Eye (tissue), 1 donor: ENCODE data around the gene PNPLA7.
"Not testable (repeated sequence)": the region's sequence is repeated elsewhere in the genome, so short reads cannot be mapped to it uniquely, and the experiment has no call there.

Source experiments
- DNase-seq: peaks from one replicate; pipeline ENCODE4 v3.0.0-alpha.2; 2015

Gene PNPLA7

GRCh38 chr9:137574192-137574591, 24.0 kb upstream of the PNPLA7 start:
- no peak for DNase-seq

- DNase-seq = no peak
These were observed 20.4 kb upstream of the PNPLA7 start for GRCh38 chr9:137570566-137570965.

GRCh38 chr9:137569609-137570203, 19.5 kb upstream of the PNPLA7 start:
- DNase-seq = no peak

- not testable (repeated sequence) for DNase-seq
These were observed 18.2 kb upstream of the PNPLA7 start for GRCh38 chr9:137568445-137568844.

GRCh38 chr9:137564817-137565411, 14.7 kb upstream of the PNPLA7 start:
- no peak for DNase-seq

GRCh38 chr9:137564134-137564533, 13.9 kb upstream of the PNPLA7 start:
- DNase-seq = no peak

- no peak for DNase-seq
These were observed 7.9 kb upstream of the PNPLA7 start for GRCh38 chr9:137558127-137558526.

GRCh38 chr9:137556069-137556838, 6.1 kb upstream of the PNPLA7 start:
- no peak for DNase-seq

- no peak for DNase-seq
These were observed 5.0 kb upstream of the PNPLA7 start for GRCh38 chr9:137555179-137555578.

- DNase-seq = no peak
These were observed 4.1 kb upstream of the PNPLA7 start for GRCh38 chr9:137554349-137554748.

- DNase-seq = not testable (repeated sequence)
These were observed 3.5 kb upstream of the PNPLA7 start for GRCh38 chr9:137553654-137554053.

GRCh38 chr9:137552022-137552768, 2.0 kb upstream of the PNPLA7 start:
- no peak for DNase-seq

GRCh38 chr9:137551264-137552021, 1.2 kb upstream of the PNPLA7 start, which contains the start of gene MRPL41:
Gene MRPL41 (plus strand): TSS chr9:137551879. CDS start chr9:137552082, 203 bp downstream.
- peak; percentile 93 for DNase-seq

GRCh38 chr9:137550958-137551263, 709 bp upstream of the PNPLA7 start:
- DNase-seq = not testable (repeated sequence)

- no peak for DNase-seq
These were observed 2.3 kb downstream of the PNPLA7 start for GRCh38 chr9:137547687-137548543.

GRCh38 chr9:137545123-137545522, 5.1 kb downstream of the PNPLA7 start:
- DNase-seq = no peak

GRCh38 chr9:137544176-137544760, 5.9 kb downstream of the PNPLA7 start:
- DNase-seq = no peak

GRCh38 chr9:137543237-137543963, 6.8 kb downstream of the PNPLA7 start:
- no peak for DNase-seq

GRCh38 chr9:137542486-137542885, 7.7 kb downstream of the PNPLA7 start:
- DNase-seq = no peak

GRCh38 chr9:137540536-137540935, 9.7 kb downstream of the PNPLA7 start:
- DNase-seq = no peak

- no peak for DNase-seq
These were observed 12.1 kb downstream of the PNPLA7 start for GRCh38 chr9:137538058-137538457.
